K562 (cell line): ENCODE results near the gene KRI1. TPM values are rescaled to one million over a fixed set of nuclear protein-coding genes. Genes with fewer than 3 reads are reported as not detected.

Experiments used
- ARID1B ChIP-seq: fragments of 450-650 bp; IDR thresholded peaks from 2 replicates; pipeline ENCODE4 v1.6.1; 2016; ENCODE audit warnings: antibody characterized with exemption, mild to moderate bottlenecking, inconsistent platforms
- MCM5 ChIP-seq: fragments of 450-650 bp; IDR thresholded peaks from 2 replicates; pipeline ENCODE4 v1.6.1; 2016; ENCODE audit warnings: low read depth
- PBX2 ChIP-seq, 2 experiments: IDR thresholded peaks in 1 of 2; conservative IDR thresholded peaks in 1 of 2; 2 replicates each; pipeline ENCODE4 v1.6.1; 2016; ENCODE audit warnings: low read depth in 2 of 2, mild to moderate bottlenecking in 1 of 2, missing compliant biosample characterization in 1 of 2, missing genetic modification characterization in 1 of 2, moderate library complexity in 1 of 2
- PHF20 ChIP-seq: fragments of 450-650 bp; IDR thresholded peaks from 2 replicates; pipeline ENCODE4 v1.6.1; 2018; ENCODE audit not compliant: partially characterized antibody
- SREBF1 ChIP-seq: fragments of 150-350 bp; IDR thresholded peaks from 2 replicates; pipeline ENCODE4 v1.6.1; 2014; ENCODE audit warnings: antibody characterized with exemption, low read depth, low read length, borderline replicate concordance
- STAT5A ChIP-seq: IDR thresholded peaks from 2 replicates; pipeline ENCODE4 v1.6.1; 2012; ENCODE audit warnings: low read length, inconsistent platforms, borderline replicate concordance
- ZBTB17 ChIP-seq: fragments of 450-650 bp; formaldehyde crosslinking; IDR thresholded peaks from 2 replicates; pipeline ENCODE4 v1.4.0; 2020; ENCODE audit warnings: mild to moderate bottlenecking
- ZNF384 ChIP-seq: IDR thresholded peaks from 2 replicates; pipeline ENCODE4 v1.6.1; 2012; ENCODE audit warnings: low read depth, low read length, improper control_type of control experiment
- polyA plus RNA-seq, 8 experiments: library from polyadenylated mRNA; depleted of rRNA in 4 of 8; stranded (reverse) in 5 of 8; unstranded in 3 of 8; fragments of >200 nt; fragmentation: Nextera tagmentation in 2 of 8; fragmentation: Illumina TruSeq in 1 of 8; extraction: Ambion mirVana in 2 of 8; extraction: Trizol in 1 of 8; gene quantifications; 2 replicates each; pipeline versions ENCODE4 v1.2.1 to v1.2.3, GENCODE V29; 2011 to 2014; ENCODE audit warnings: inconsistent platforms in 1 of 8, missing spikeins in 1 of 8
- total RNA-seq, 7 experiments: library from RNA; depleted of rRNA in 6 of 7; stranded (reverse); fragments of >200 nt in 6 of 7; fragmentation: Illumina TruSeq in 2 of 7; extraction: Trizol in 2 of 7; gene quantifications; 2 replicates each; pipeline versions ENCODE4 v1.2.1 to v1.2.3, GENCODE V29; 2011 to 2021; ENCODE audit warnings: low replicate concordance in 1 of 7
- TF ChIP-seq, protein P1 (sequence below), 2 experiments: fragments of 450-650 bp in 1 of 2; sonication (generic) in 1 of 2; formaldehyde crosslinking in 1 of 2; IDR thresholded peaks; 2 replicates each; pipeline versions ENCODE4 v1.7.1 to v1.9.0; 2016 to 2022; ENCODE audit warnings: inconsistent platforms in 1 of 2, mild to moderate bottlenecking in 1 of 2, missing genetic modification reagents in 1 of 2

The KRI1 gene
- total and polyA plus RNA-seq, 9 of the 15 experiments (the other 6 are each of a cell fraction or from before 2014, with no cell fraction given): 1.1 to 50.7 (median 24.7) TPM

DNA sequence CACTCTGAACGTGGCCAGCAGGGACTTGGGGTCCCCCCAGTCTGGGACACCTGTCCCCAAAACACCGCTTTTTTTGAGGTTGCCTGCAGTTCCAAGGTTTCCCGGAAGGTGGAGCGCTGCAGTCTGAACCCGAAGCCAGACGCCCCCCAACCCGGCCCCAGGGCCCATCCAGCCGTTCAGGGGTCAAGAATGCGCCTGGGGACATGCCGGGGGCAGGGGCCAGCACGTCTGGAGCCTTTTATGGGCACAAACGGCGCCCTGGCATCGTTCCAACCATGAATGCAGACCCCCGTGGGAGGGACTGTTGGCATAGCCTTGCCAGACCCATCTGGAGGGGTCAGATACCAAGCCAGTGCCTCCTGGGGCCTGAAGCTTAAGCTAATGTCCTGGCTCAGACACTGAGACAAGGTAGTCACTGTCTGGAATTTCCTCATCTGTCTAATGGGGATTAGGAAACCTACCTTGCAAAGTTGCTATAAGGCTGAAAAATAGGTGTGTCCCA is 55.5 kb downstream of the KRI1 start (continued):
- TF ChIP-seq, protein P1, sequence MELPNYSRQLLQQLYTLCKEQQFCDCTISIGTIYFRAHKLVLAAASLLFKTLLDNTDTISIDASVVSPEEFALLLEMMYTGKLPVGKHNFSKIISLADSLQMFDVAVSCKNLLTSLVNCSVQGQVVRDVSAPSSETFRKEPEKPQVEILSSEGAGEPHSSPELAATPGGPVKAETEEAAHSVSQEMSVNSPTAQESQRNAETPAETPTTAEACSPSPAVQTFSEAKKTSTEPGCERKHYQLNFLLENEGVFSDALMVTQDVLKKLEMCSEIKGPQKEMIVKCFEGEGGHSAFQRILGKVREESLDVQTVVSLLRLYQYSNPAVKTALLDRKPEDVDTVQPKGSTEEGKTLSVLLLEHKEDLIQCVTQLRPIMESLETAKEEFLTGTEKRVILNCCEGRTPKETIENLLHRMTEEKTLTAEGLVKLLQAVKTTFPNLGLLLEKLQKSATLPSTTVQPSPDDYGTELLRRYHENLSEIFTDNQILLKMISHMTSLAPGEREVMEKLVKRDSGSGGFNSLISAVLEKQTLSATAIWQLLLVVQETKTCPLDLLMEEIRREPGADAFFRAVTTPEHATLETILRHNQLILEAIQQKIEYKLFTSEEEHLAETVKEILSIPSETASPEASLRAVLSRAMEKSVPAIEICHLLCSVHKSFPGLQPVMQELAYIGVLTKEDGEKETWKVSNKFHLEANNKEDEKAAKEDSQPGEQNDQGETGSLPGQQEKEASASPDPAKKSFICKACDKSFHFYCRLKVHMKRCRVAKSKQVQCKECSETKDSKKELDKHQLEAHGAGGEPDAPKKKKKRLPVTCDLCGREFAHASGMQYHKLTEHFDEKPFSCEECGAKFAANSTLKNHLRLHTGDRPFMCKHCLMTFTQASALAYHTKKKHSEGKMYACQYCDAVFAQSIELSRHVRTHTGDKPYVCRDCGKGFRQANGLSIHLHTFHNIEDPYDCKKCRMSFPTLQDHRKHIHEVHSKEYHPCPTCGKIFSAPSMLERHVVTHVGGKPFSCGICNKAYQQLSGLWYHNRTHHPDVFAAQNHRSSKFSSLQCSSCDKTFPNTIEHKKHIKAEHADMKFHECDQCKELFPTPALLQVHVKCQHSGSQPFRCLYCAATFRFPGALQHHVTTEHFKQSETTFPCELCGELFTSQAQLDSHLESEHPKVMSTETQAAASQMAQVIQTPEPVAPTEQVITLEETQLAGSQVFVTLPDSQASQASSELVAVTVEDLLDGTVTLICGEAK (IDR thresholded peaks at IDR 0.05): no peak
- TF ChIP-seq, protein P1 (CRISPR knock-in tag; IDR thresholded peaks at IDR 0.05): no peak
- no peak for TF ChIP-seq STAT5A
- no peak for TF ChIP-seq PHF20
- TF ChIP-seq ZNF384: 0 out of 2 replicates have a peak, but pooled peaks have one; percentile 18
- TF ChIP-seq MCM5: no peak
- TF ChIP-seq PBX2 (CRISPR knock-in tag; IDR thresholded peaks at IDR 0.05; ENCODE audit: low read depth): no peak
- TF ChIP-seq PBX2 (tag; conservative IDR thresholded peaks at IDR 0.05; ENCODE audit: low read depth): no peak
- no peak for TF ChIP-seq ARID1B
- no peak for TF ChIP-seq ZBTB17 (CRISPR knock-in tag)
- no peak for TF ChIP-seq SREBF1
